ENCODE results near the gene HNF1B.

The HNF1B gene

GRCh38 chr17:37713624-37714023 is 31.2 kb downstream of the HNF1B start:
- Histone ChIP-seq H3K36me3 (ENCODE audit: insufficient read depth, low read length) (no peaks in the 10 kb centered on the region), H3K9me3 (ENCODE audit: low read length) (no peaks in the 10 kb centered on the region), H3K4me3 (ENCODE audit: low read depth in 1 of 2, low read length in 2 of 2) (no peak overlapping the region), H3K27me3 (ENCODE audit: control insufficient read depth in 1 of 2, insufficient read depth in 2 of 2, low read length in 2 of 2) (peaks cover 0 to 3% of the 10 kb centered on the region in 2 donors), H3K4me1 (ENCODE audit: insufficient read depth, low read length) (no peaks in the 10 kb centered on the region), H3K27ac (ENCODE audit: low read depth, low read length) (no peak overlapping the region), H3K9ac (ENCODE audit: low read length) (no peak overlapping the region)

- Histone ChIP-seq H3K27ac (ENCODE audit: low read depth, low read length) (no peak overlapping the region), H3K9me3 (ENCODE audit: low read length) (no peaks in the 10 kb centered on the region), H3K4me1 (ENCODE audit: insufficient read depth, low read length) (no peaks in the 10 kb centered on the region), H3K9ac (ENCODE audit: low read length) (no peak overlapping the region), H3K27me3 (ENCODE audit: control insufficient read depth in 1 of 2, insufficient read depth in 2 of 2, low read length in 2 of 2) (peaks cover 0 to 3% of the 10 kb centered on the region in 2 donors), H3K4me3 (ENCODE audit: low read depth in 1 of 2, low read length in 2 of 2) (no peak overlapping the region), H3K36me3 (ENCODE audit: insufficient read depth, low read length) (no peaks in the 10 kb centered on the region)
These were observed 31.8 kb downstream of the HNF1B start for GRCh38 chr17:37713028-37713431.

GRCh38 chr17:37711113-37711512 is 33.7 kb downstream of the HNF1B start:
- no peaks in the 10 kb centered on the region for H3K36me3 ChIP-seq (ENCODE audit: insufficient read depth, low read length)
- no peak overlapping the region for H3K9ac ChIP-seq (ENCODE audit: low read length)
- no peak overlapping the region for H3K4me3 ChIP-seq (ENCODE audit: low read depth in 1 of 2, low read length in 2 of 2)
- H3K27me3 ChIP-seq (ENCODE audit: control insufficient read depth in 1 of 2, insufficient read depth in 2 of 2, low read length in 2 of 2) = peaks cover 0 to 3% of the 10 kb centered on the region in 2 donors
- no peak overlapping the region for H3K27ac ChIP-seq (ENCODE audit: low read depth, low read length)
- no peaks in the 10 kb centered on the region for H3K4me1 ChIP-seq (ENCODE audit: insufficient read depth, low read length)
- no peaks in the 10 kb centered on the region for H3K9me3 ChIP-seq (ENCODE audit: low read length)

- H3K27me3 ChIP-seq (ENCODE audit: control insufficient read depth in 1 of 2, insufficient read depth in 2 of 2, low read length in 2 of 2) = peaks cover 0 to 3% of the 10 kb centered on the region in 2 donors
- no peak overlapping the region for H3K27ac ChIP-seq (ENCODE audit: low read depth, low read length)
- H3K36me3 ChIP-seq (ENCODE audit: insufficient read depth, low read length) = no peaks in the 10 kb centered on the region
- no peaks in the 10 kb centered on the region for H3K4me1 ChIP-seq (ENCODE audit: insufficient read depth, low read length)
- H3K4me3 ChIP-seq (ENCODE audit: low read depth in 1 of 2, low read length in 2 of 2) = no peak overlapping the region
- H3K9ac ChIP-seq (ENCODE audit: low read length) = no peak overlapping the region
- H3K9me3 ChIP-seq (ENCODE audit: low read length) = no peaks in the 10 kb centered on the region
These were observed 34.4 kb downstream of the HNF1B start for GRCh38 chr17:37710344-37710886.

GRCh38 chr17:37708616-37709212 is 36.1 kb downstream of the HNF1B start:
- H3K4me1 ChIP-seq (ENCODE audit: insufficient read depth, low read length) = no peaks in the 10 kb centered on the region
- peaks cover 0 to 3% of the 10 kb centered on the region in 2 donors for H3K27me3 ChIP-seq (ENCODE audit: control insufficient read depth in 1 of 2, insufficient read depth in 2 of 2, low read length in 2 of 2)
- no peak overlapping the region for H3K9ac ChIP-seq (ENCODE audit: low read length)
- no peaks in the 10 kb centered on the region for H3K9me3 ChIP-seq (ENCODE audit: low read length)
- H3K4me3 ChIP-seq (ENCODE audit: low read depth in 1 of 2, low read length in 2 of 2) = no peak overlapping the region
- no peaks in the 10 kb centered on the region for H3K36me3 ChIP-seq (ENCODE audit: insufficient read depth, low read length)
- no peak overlapping the region for H3K27ac ChIP-seq (ENCODE audit: low read depth, low read length)

- H3K9me3 ChIP-seq (ENCODE audit: low read length) = no peaks in the 10 kb centered on the region
- no peak overlapping the region for H3K27ac ChIP-seq (ENCODE audit: low read depth, low read length)
- peaks cover 0 to 3% of the 10 kb centered on the region in 2 donors for H3K27me3 ChIP-seq (ENCODE audit: control insufficient read depth in 1 of 2, insufficient read depth in 2 of 2, low read length in 2 of 2)
- H3K4me1 ChIP-seq (ENCODE audit: insufficient read depth, low read length) = no peaks in the 10 kb centered on the region
- H3K36me3 ChIP-seq (ENCODE audit: insufficient read depth, low read length) = no peaks in the 10 kb centered on the region
- no peak overlapping the region for H3K4me3 ChIP-seq (ENCODE audit: low read depth in 1 of 2, low read length in 2 of 2)
- no peak overlapping the region for H3K9ac ChIP-seq (ENCODE audit: low read length)
These were observed 36.7 kb downstream of the HNF1B start for GRCh38 chr17:37708008-37708615.

- Histone ChIP-seq H3K27ac (ENCODE audit: low read depth, low read length) (no peak overlapping the region), H3K4me3 (ENCODE audit: low read depth in 1 of 2, low read length in 2 of 2) (no peak overlapping the region), H3K9ac (ENCODE audit: low read length) (no peak overlapping the region), H3K9me3 (ENCODE audit: low read length) (no peaks in the 10 kb centered on the region), H3K36me3 (ENCODE audit: insufficient read depth, low read length) (no peaks in the 10 kb centered on the region), H3K27me3 (ENCODE audit: control insufficient read depth in 1 of 2, insufficient read depth in 2 of 2, low read length in 2 of 2) (no peaks in the 10 kb centered on the region), H3K4me1 (ENCODE audit: insufficient read depth, low read length) (no peaks in the 10 kb centered on the region)
These were observed 38.4 kb downstream of the HNF1B start for GRCh38 chr17:37706446-37706845.

- Histone ChIP-seq H3K9ac (ENCODE audit: low read length) (no peak overlapping the region), H3K27ac (ENCODE audit: low read depth, low read length) (no peak overlapping the region)
These were observed 42.3 kb downstream of the HNF1B start for GRCh38 chr17:37702598-37702997.

GRCh38 chr17:37701496-37701898 is 43.4 kb downstream of the HNF1B start:
- Histone ChIP-seq H3K27ac (ENCODE audit: low read depth, low read length) (no peak overlapping the region), H3K36me3 (ENCODE audit: insufficient read depth, low read length) (no peaks in the 10 kb centered on the region), H3K27me3 (ENCODE audit: control insufficient read depth in 1 of 2, insufficient read depth in 2 of 2, low read length in 2 of 2) (no peaks in the 10 kb centered on the region), H3K4me3 (ENCODE audit: low read depth in 1 of 2, low read length in 2 of 2) (no peak overlapping the region), H3K9me3 (ENCODE audit: low read length) (no peaks in the 10 kb centered on the region), H3K9ac (ENCODE audit: low read length) (no peak overlapping the region), H3K4me1 (ENCODE audit: insufficient read depth, low read length) (no peaks in the 10 kb centered on the region)

More at GRCh38 chr17:37702598-37702997, 42.3 kb downstream of the HNF1B start:
- H3K4me3 ChIP-seq (ENCODE audit: low read depth in 1 of 2, low read length in 2 of 2) = no peak overlapping the region
- H3K36me3 ChIP-seq (ENCODE audit: insufficient read depth, low read length) = no peaks in the 10 kb centered on the region
- no peaks in the 10 kb centered on the region for H3K27me3 ChIP-seq (ENCODE audit: control insufficient read depth in 1 of 2, insufficient read depth in 2 of 2, low read length in 2 of 2)
- H3K9me3 ChIP-seq (ENCODE audit: low read length) = no peaks in the 10 kb centered on the region
- H3K4me1 ChIP-seq (ENCODE audit: insufficient read depth, low read length) = no peaks in the 10 kb centered on the region

- Histone ChIP-seq H3K9ac (ENCODE audit: low read length) (no peak overlapping the region), H3K4me1 (ENCODE audit: insufficient read depth, low read length) (no peaks in the 10 kb centered on the region), H3K9me3 (ENCODE audit: low read length) (no peaks in the 10 kb centered on the region), H3K36me3 (ENCODE audit: insufficient read depth, low read length) (no peaks in the 10 kb centered on the region), H3K4me3 (ENCODE audit: low read depth in 1 of 2, low read length in 2 of 2) (no peak overlapping the region), H3K27ac (ENCODE audit: low read depth, low read length) (no peak overlapping the region), H3K27me3 (ENCODE audit: control insufficient read depth in 1 of 2, insufficient read depth in 2 of 2, low read length in 2 of 2) (no peaks in the 10 kb centered on the region)
These were observed 44.0 kb downstream of the HNF1B start for GRCh38 chr17:37700881-37701280.

GRCh38 chr17:37699285-37699973 is 45.4 kb downstream of the HNF1B start:
- Histone ChIP-seq H3K36me3 (ENCODE audit: insufficient read depth, low read length) (no peaks in the 10 kb centered on the region), H3K27me3 (ENCODE audit: control insufficient read depth in 1 of 2, insufficient read depth in 2 of 2, low read length in 2 of 2) (no peaks in the 10 kb centered on the region), H3K27ac (ENCODE audit: low read depth, low read length) (no peak overlapping the region), H3K9ac (ENCODE audit: low read length) (no peak overlapping the region), H3K4me1 (ENCODE audit: insufficient read depth, low read length) (no peaks in the 10 kb centered on the region), H3K4me3 (ENCODE audit: low read depth in 1 of 2, low read length in 2 of 2) (no peak overlapping the region), H3K9me3 (ENCODE audit: low read length) (no peaks in the 10 kb centered on the region)

Data from muscle layer of colon (tissue), 2 donors.